ENCODE results near the gene SPTBN5. TPM values are rescaled to one million over a fixed set of nuclear protein-coding genes. Genes with fewer than 3 reads are reported as not detected.

Gene SPTBN5
- total RNA-seq, 1 experiment from 2014 or later: 1.9 TPM

DNA sequence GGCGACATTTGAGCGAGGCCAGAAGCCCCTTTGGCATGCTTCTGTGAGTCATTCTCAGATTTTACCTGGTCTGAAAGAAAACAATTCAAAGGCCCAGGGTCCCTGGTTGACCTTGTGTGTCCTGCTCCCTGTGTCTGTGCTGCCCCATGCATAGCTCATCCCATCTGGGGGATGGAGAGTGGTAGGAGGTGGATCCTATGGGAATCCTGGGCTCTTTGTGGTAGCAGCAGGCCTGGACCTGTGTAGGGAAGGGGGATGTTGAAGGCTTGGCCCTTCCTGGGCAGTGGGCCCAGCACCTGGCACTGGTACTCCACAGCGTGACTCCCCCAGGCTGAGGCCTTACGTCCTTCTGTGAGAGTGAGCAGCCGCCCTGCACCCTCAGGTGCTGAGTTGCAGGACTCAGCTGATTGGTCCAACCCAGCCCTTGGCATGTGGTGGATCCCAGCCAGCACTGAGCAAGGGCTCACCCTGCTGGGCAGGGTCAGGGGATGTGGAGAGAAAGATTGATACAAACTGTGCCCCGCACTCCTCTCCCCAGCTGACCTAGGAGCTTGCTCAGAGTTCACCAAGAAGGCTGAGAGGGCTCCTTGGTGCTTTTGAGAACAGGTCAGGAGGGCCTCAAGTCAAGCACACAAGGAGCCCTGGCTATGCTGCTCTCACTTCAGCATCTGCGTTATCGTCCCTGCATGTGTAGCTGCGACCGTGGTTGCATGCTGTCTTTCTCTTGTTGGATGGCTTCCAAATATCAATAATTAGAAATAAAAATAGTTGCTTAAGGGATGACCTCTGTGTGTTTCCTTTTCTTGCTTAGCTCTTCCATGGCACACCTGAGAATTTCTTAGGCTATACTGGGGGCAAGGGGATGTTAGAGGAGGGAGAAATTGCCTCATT, 87.3 kb downstream of the SPTBN5 start:
- DNase-seq (ENCODE audit: low read depth): no peak

DNA sequence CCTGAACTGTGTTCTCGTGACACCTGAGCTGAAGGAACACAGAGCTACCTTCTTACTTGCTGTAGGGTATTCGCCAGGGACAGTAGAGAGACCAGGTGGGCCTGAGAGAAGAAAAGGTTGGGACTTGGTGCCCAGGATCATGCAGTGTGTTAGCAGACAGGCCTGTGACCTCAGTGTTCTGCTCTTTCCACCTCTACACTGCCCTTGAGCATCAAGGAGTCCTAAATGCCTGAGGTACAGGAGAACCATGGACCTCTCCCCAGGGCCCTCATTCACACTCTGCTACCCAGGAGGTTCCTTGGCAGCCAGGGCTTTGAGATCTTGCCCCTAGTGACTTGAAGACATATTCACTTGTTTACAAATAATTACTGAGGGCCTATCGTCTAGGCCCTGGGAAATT, 88.1 kb downstream of the SPTBN5 start:
- no peak for DNase-seq (ENCODE audit: low read depth)

DNA sequence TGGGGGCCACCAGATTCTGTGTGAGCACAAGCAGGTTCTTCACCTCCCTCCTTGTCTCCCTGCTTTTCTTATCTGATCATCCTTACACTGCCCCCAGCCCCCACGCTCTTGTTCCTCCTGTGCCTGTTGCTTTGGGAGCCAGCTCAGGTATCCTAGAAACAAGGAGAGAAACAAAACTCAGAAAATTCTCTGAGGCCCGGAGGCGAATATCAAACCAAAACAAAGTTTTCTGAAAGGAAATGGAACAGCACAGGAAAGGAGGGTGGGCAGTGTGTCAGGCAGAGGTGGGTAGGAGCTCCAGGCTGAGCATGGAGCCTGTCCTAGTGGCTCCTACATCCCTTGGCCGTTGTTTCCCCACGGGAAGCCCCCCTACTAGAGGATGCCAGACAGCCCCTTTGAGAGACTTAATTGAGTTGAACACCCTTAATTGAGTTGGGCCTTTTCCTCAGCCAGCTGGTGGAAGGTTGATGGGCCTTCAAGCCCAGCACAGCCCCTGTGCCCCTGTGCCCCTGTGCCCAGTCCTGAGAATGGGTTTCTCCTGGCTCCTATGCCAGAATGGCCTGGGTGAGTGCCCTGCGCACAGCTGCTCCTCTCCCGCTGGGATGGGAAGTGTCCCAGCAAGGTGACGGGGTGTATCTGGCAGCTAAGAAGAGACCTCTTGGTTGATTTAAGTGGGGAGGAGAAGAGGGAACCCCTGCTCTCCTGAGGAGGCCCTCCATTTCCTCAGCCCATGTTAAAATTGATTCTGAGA, 88.8 kb downstream of the SPTBN5 start:
- no peak for DNase-seq (ENCODE audit: low read depth)

DNA sequence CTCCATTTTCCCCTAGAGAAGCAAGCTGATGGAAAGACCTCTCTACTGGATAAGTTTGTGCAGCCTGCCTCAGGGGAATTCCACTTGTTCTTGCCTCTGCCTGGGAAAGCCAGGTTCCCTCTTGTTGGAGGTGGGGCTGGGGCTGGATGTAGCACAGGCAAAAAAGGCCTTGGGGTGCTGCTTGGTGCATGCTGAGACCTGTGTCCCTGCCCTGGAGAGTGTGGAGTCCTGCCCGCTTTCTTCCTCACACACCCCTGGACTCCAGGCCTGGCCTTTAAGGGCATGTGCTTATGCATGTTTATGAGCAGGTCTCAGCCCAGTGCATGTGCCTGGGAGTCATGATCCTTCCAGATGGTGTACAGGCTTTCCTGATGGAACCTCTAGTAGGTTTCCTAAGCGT, 89.5 kb downstream of the SPTBN5 start:
- DNase-seq (ENCODE audit: low read depth): no peak

DNA sequence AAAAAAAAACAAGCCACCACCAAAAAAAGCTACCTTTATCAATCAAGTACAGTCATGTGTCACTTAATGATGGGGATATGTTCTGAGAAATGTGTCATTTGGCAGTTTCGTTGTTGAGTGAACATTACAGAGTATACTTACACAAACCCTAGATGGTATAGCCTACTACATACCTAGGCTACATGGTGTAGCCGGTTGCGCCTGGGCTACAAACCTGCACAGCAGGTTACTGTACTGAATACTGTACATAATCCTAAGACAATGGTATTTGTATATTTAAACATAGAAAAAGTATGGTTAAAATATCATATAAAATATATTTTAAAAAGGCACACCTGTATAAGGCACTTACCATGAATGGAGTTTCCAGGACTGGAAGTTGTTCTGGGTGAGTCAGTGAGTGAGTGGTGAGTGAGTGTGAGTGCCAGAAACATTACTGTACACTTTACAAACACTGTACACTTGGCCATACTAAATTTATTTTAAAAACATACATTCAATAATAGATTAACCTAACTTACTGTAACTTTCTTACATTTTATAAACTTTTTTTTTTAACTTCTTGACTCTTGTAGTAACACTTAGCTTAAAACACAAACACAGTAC, 91.9 kb downstream of the SPTBN5 start:
- DNase-seq (ENCODE audit: low read depth): no peak

DNA sequence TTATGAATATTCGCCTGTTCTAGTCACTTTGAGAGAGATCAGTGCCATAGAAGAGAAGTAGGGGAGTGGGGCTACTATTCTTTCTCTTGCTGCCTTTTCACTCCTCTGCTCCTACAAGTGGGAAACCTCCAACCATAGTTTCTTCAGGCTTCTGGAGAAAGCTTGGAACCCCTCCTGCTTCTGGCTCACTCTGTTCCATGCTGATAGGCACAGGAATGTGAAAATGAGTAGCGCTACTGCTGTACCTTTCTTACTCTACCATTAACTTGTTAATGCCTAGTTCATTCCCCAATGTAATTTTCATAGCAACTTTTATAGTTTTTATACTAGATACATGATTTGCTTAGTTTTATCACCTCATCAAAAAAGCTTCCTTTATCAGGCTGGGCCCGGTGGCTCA, 92.7 kb downstream of the SPTBN5 start:
- DNase-seq (ENCODE audit: low read depth): no peak

DNA sequence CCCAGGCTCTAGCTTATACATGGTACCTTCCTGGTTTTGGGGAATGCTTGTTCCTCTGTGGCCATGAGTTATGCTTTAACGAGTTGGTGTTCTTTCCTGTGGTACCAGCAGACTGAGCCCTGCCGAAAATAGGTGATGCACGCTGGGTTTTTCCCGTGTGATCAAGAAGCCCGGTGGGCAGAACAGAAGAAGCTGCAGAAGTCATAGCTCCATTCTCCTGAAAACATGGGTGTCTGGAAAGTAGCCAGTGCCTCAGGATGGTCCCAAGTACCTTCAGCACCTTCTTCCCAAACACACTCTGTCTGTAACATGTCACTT, 94.4 kb downstream of the SPTBN5 start:
- no peak for DNase-seq (ENCODE audit: low read depth)

DNA sequence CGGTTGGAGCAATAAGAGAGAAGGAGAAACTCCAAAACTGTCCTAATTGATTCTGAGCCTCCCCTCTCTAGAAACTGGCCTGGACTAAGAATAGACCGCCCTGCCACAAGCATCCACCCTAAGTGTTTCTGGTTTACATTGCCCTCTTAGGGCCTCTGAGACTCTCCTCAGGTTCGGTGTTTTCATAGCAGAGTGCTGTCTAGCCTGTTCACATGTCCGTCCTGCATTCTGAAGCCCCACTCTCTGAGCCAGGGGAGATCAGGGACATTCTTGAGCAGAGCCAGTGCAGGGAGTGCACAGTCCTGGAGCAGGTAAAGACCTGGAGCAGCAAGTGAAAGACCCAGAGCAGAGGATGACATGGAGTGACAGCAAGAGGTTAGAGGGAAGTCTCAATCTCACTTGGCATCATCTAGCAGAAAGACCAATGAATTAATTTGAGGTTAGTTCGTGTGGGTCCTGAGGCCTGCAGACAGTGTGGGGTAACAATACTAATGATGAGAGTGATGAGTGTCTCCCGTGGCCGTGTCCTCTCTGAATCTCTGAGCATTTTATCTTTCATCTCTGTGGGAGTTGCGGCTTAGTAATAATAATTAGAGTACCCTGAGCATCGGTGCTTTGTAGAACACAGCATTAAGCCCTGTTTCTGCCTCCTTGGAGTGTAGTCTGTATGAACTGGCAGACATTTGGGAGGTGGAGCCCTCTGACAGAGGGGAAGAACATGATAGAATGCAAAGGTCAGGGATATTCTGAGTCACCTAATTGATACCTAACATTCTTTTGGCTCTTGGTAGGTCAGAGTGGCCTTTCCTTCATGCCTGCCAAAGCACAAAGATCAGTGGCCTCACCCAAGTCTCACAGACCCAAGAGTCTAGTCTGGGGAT, 95.0 kb downstream of the SPTBN5 start:
- DNase-seq (ENCODE audit: low read depth): no peak

Other genes with a start within 250 kb of the SPTBN5 start
- 19.5 and 24.2 TPM in 2 replicates for gene MGA, start 233.6 kb downstream of the SPTBN5 start, total RNA-seq (2014; rRNA removed; shearing (Covaris generic))
- gene MAPKBP1, start 119.6 kb downstream of the SPTBN5 start, total RNA-seq (2014; rRNA removed; shearing (Covaris generic)): 8.1 and 10.0 TPM in 2 replicates
- gene JMJD7, start 66.0 kb downstream of the SPTBN5 start, total RNA-seq (2014; rRNA removed; shearing (Covaris generic)): 5.3 and 7.8 TPM in 2 replicates
- gene PLA2G4B, start 55.2 kb downstream of the SPTBN5 start, total RNA-seq (2014; rRNA removed; shearing (Covaris generic)): 0.36 and 0.39 TPM in 2 replicates
- gene EHD4, start 78.5 kb upstream of the SPTBN5 start, total RNA-seq (2014; rRNA removed; shearing (Covaris generic)): 35.3 and 43.4 TPM in 2 replicates
- gene PLA2G4E, start 127.0 kb upstream of the SPTBN5 start, total RNA-seq (2014; rRNA removed; shearing (Covaris generic)): not detected in 2 replicates
- gene PLA2G4D, start 200.5 kb upstream of the SPTBN5 start, total RNA-seq (2014; rRNA removed; shearing (Covaris generic)): not detected in 2 replicates

All from RPMI7951 (cell line).